GM18498 (cell line): ENCODE measurements around the gene CFAP46.

Source experiments
- ATAC-seq: cut with Tn5 transposase; IDR thresholded peaks from one replicate; pipeline ENCODE4 v1.9.1; 2021; ENCODE audit warnings: mild to moderate bottlenecking, moderate library complexity; ENCODE audit not compliant: unreplicated experiment

The CFAP46 gene

DNA sequence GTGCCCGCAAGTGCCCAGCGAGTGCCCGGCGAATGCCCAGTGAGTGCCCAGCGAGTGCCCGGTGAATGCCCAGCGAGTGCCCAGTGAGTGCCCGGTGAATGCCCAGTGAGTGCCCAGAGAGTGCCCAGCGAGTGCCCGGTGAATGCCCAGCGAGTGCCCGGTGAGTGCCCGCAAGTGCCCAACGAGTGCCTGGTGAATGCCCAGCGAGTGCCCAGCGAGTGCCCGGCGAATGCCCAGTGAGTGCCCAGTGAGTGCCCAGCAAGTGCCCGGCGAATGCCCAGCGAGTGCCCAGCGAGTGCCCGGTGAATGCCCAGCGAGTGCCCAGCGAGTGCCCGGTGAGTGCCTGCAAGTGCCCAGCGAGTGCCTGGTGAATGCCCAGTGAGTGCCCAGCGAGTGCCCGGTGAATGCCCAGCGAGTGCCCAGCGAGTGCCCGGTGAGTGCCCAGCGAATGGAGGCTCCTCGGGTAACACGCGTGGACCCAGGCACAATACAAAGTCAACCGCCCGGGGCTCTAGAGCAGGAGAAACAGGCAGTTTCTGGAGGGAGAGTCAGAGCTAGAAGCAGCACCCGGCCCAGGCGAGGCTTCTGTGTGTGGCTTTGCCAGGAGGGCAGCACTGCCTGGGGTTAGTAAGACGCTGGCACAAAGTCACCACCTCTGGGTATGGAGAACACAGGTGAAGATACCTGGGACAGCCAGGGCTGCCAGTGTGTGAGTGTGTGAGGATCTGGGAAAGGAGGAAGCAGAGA, 38.2 kb upstream of the CFAP46 start:
- ATAC-seq: no peak

DNA sequence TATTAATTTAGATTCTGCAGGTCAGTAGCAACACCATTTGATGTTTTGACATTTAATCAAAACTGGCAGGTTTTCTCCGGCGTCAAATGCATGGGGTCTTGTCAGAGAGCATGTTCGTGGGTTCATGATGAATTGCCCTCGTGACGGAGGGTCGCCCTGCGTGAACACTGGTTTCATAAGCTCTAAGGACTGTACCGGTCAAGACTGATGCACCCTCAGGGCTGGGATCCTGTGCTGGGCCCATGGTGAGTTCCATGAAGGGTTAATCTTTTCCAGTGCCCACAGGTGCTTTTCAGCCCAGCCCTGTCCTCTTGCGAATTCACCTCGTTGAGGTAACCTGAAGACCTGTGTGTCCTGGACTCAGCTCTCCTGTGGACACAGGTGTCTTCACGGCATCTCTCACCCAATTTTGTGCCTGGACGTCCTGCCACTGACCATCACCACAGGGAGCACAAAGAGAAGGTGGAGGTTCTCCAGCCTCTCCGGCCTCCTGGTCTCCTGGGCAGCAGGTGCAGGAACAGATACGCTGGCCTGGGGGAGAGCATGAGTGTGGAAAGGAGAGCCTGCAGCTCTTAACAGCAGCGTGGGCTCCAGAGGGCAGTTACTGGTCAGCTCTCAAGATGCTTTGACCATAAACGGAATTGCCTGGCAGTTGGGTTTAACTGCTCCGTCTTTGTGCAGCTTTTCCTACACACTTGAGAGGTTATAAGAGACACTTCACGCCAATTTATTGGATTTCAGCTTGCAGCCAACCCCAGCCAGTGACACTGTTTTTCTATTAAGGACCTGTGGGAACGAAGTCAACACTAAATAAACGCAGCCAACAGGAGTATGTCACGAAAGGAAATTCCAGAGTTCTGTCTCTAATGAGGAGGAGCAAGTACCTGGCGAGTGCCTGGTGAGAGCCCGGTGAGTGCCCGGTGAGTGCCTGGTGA, 37.4 kb upstream of the CFAP46 start:
- no peak for ATAC-seq

DNA sequence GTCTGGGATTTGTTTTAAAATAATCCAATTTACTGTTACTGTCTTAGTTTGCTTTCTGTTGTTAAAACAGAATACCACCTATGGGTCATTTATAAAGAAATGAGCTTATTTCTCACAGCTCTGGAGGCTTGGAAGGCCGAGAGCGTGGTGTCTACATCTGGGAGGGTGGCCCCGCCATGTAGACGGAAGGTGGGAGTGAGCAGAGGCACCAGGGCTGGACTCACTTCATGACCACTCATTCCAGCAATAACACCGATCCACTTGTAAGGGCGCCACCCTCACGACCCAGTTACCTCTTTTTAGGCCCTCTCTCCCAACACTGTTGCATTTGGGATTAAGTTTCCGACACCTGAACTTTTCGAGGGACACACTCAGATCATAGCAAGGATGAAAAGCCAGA, 36.2 kb upstream of the CFAP46 start:
- no peak for ATAC-seq

DNA sequence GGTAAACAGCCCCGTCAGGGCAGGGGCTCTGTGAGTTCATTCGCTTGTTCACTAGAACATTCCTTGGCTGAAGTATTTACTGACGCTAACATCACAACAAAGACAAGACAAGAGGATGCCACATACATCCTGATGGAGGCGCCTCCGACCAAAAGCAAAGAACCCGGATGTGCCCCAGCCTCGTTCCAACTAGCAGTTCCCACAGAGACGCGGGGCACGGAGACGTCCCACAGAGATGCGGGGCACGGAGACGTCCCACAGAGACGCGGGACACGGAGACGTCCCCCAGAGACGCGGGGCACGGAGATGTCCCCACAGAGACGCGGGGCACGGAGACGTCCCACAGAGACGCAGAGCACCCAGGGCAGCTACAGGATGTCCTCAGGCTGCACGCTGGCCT, 35.4 kb upstream of the CFAP46 start:
- ATAC-seq: no peak

DNA sequence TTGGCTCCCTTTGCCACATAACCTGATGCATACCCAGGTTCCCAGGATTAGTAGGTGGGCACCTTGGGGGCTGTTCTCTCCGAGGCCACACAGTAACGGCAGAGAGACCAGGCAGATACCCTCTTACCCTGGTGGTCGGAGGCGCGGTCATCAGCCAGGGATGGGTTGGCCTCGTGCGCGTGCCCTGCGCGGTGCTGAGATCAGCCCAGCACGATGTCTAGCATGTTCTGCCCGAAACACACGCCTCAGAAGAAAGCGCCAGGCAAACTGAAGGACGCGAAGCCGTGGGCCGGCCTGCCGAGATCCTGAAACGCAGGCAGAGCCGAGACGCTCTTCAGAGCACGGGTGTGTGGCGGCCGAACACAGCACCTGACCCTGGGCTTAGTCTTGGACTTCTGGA, 34.7 kb upstream of the CFAP46 start:
- no peak for ATAC-seq

DNA sequence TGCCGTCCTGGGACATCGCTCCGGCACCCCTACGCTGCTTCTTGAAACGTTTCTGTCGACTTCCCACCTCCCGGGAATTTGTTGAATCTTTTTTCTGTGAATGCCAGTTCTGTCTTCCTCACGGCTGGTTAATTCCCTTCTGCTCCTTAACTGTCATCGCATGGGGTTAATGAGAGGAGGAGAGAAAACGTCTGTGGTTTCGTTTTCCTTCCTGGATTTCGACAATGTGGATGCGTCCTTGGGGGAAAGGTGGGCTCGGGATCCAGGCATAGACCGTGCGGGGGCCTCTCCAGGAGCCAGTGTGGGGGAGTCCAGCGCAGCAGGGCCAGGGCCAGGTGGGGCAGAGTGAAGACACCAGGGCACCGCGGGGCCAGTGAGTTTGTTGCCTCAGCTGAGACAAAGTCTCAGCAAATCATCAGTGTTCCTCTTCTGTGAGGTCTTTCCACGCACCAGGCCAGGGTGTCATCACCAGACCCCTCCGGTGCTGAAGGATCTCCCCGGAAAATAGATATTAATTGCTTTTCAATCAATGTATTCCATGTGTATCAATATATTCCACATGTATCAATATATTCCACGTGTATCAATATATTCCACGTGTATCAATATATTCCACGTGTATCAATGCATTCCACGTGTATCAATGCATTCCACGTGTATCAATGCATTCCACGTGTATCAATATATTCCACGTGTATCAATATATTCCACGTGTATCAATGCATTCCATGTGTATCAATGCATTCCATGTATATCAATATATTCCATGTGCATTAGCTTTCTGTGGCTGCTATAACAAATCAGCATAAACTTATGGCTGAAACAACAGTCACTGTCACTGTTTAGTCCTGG, 33.7 kb upstream of the CFAP46 start:
- ATAC-seq: no peak

DNA sequence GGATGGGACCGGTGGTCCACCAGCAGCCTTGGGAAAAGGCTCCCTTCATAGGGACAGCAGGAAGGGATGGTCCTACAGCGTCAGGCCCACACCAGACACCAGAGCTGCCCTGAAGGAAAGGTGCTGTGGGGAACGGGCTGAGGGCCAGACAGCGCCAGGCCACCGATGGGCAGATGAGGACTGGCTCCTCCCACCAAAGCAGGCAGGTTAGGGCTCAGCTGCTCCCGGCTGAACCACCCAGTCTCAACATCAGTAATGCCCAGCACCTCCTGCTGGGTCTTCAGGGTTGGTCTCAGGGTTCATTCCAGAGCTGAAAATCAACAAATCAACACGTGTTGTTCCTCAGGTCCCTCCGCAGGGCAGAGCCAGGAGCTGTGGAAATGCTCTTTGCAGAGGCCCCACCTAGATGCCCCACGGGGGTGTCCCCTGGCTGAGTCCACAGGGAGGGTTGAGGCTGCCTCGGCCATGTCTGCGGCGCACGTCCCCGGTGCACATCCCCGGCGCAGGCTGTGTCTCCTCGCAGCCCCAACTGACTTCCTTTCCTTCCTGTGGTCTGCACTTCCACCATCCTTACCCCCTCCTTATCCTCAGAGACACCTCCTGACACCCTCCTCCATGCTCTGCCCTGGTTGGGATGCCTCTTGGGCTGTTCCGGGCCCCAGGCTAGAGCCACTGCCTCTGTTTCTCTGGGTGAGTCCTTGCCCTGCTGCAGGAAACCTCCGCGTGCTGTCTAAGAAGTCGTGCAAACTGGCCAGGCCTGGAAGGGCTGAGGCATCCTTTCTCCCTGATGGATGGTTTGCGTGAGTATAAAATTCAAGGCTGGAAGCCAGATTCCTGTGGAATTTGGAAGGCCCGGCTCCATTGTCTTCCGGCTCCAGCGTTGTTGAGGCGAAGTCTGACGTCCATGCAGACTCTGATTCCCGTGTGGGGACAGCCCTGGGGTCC, 32.8 kb upstream of the CFAP46 start:
- ATAC-seq: no peak

DNA sequence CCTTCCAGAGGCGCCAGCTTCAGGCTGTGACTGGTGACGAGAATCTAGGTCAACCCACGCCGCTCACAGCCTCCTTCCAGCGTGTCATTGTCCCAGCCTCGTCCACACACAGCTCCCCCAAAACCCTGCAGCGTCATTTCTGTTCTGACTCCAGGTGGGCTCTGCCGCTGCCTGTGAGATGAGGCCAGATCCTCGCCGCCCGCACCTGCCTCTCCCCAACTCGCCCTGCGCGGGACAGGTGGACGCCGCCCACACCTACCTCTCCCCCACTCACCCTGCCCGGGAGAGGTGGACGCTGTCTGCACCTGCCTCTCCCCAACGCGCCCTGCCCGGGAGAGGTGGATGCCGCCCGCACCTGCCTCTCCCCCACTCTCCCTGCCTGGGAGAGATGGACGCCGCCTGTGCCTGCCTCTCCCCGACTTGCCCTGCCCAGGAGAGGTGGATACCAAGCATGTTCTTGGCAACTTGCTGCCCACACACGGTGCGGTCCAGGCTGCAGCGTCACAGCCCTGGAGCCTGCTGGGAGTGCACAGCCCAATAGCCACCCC, 32.0 kb upstream of the CFAP46 start:
- ATAC-seq: no peak

DNA sequence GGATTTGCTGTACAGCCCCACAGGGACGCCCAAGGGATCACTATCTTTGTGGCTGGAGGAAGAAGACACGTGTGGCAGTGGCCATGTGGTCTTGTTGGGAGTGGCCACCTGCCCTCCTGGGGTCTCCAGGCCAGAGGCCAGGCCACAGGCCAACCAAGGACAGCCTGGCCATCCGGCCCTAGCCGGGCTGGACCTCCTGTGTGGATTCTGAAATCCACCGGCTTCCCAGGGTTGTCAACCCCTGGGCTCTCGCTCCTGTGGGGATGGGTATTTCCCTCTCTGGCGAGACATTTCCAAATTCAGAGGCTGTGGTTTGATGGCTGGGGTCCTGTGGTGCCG, 31.5 kb upstream of the CFAP46 start:
- no peak for ATAC-seq

DNA sequence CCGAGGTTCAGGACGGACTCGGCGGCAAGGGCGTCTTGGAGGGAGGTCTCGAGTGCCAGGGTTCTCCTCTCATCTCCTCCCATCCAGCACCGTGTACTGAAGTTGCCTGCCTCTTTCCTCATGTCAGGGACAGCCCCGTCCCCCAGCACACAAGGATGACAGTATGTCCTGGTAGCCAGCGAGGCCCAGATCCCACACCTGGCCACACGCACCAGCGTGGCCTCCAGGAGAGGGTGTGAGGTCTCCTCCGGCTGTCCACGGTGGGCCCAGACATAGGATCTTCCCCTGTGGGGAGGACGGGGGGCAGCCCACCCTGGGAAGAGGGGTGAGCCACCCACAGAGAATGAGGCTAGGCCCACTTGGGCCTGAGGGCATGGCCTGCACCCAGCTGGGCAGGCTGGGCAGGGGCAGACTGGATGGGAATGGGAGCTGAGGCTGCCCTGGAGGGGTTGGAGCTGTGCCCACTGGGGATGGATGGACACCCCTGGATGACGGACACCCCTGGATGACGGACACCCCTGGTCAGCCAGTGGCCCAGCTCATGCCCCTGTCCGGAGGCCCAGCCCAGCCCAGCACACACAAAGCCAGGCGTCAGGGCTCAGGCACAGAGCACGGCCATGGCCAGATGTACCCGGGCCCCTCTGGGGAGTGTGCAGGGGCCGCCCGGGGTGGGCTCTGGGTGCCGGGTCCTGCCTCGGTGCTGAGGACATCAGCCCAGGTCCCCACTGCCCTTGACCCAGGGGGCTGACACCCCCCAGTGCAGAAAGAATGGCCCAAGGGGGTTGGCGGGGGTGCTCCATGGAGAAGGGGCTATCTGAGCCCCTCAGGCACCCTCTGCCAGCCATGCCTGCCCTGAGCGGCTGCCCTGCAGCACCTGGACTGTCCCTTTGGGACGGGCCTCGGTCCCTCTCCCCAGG, 30.9 kb upstream of the CFAP46 start:
- no peak for ATAC-seq

DNA sequence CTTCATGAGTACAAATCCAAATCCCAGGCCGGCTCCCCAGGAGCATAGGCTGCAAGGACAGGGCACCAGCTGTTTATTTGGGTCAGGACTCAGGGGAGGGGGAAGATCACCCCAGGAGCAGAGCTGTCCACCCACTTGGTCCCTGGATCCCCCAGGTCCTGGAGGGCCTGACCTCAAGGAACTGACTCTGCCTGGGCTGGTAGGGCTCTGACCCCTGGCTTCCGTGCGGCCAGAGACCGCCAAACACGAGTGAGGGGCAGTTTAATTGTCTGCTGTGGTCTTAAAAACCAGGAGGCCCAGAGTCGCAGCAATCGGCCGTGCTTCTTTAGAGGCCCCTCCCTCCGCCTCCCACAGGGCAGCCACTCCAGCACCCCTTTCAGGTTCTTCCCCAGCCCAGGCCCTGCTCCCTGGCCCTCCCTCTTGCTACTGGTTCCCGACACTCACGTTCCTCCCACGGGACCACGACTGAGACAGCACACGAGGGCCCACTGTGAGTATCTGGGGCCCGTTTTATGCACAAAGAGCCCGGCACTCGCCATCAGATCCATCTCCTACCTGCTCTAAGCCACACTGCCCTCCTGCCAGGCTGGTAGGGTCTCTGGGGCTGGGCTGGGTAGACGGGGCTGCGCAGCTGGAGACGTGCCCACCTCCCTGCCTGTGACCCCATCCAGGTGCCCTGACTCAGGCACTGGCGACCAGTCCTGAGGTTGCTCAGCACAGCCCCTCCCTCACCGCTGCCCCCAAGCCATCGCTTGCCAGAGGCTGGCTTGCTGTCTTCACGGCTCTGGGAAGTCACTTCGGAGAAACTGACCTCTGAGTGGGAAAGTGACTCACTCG, 30.0 kb upstream of the CFAP46 start:
- no peak for ATAC-seq

DNA sequence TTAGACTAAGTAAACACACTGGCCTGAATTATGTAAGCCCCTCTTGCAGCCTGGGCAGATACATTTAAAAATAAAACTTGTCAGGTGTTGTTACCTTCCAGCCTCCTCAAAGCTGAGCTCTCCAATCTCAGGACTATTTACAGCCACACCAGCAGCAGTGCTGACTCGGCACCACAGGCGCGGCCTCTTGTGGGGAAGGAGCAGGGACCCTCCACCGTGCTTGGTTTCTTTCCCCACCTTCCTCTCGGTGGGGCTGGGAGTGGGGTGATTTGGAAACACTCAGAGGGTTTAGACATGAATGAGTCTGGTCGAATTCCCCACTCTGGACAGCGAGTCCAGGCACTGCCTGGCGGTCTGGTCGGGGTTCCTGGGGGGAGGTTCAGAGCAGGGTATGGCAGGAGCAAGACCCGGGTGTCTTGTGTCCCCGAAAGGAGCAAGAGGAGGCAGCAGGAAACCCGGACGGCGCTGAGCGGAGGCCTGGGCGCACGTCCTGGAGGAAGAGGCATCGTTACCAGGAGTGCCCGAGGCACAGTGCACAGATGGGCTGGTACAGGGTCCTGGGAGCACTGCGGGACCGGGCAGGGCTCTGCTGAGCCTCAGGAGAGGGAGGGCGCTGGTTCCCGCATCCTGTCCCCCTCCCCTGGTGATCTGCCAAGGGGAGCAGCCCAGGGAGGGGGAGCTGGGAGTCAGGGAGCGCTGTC, 29.2 kb upstream of the CFAP46 start:
- ATAC-seq: no peak

DNA sequence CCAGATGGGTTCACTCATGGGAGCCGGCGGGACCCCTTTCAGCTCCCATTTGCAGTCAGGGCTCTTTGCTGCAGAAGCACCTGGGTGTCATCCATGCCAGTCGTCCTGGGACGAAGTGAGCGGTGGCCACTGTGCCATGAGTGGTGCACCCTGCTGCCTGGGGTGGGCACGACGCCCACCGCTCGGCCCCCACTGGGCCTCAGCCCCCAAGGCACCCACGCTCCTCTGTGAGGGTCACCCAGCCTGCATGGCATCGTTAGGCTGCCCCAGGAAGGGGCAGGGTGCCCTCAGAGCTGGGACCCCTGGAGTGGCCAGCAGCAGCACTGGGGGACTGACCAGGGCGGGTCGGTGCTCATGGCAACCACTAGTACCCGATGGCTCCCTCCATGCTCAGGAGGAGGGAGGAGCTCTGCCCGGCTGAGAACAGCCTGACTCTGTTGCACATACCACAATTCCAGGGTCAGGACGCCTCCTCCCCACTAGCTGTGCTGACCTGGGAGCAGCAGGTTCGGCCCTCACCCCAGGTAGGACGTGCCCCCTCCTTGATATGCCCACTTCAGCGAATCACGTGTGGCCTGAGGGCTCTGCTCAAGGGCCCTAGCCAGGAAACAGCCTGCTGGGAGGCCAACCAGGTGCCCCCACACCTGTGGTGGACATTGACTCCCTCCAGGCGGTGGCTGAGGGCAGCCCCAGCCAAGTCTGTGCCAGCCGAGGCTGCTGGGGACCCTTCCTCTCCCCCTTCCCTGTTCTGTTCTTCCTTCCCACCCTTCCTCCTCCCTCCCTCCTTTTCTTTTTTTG, 28.5 kb upstream of the CFAP46 start:
- ATAC-seq: no peak

DNA sequence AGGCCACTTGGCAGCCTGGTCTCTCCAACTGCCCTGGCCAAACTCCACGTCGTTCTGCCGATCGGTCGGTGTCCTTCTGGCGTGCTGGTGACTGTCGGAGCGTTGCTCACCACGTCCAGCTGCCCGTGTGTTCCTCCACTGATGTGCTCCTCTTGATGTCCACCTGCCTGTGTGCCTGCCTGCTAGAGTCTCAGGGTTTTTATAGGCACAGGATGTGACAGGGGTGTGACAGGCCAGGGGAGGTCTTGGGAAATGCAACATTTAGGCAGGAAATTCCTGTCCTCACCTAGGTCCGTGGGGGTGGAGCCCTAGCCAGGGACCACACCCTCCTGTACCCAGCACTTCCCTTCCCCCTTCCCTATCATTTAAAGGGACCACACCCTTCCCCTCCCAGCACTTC, 25.2 kb upstream of the CFAP46 start:
- ATAC-seq: no peak

DNA sequence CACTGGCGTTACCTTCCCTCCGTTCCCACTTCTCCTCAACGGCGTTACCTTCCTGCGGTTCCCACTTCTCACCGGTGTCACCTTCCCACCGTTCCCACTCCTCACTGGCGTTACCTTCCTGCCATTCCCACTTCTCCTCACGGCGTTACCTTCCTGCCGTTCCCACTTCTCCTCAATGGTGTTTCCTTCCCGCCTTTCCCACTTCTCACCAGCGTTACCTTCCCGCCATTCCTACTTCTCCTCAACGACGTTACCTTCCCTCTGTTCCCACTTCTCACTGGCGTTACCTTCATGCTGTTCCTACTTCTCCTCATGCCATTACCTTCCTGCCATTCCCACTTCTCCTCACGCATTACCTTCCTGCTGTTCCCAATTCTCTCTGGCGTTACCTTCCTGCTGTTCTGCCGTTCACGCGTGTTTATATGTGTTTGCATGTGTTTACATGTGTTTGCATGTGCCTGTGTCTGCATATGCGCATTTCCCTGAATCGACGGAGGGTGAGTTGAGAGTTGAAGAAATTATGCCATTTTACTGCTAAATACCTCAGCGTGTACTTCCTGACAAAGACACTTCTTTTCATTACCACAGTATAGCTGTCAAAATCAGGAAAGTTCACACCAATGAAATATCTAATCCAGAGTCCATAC, 23.2 kb upstream of the CFAP46 start:
- no peak for ATAC-seq
